ENCODE measurements around the gene RPS6KA4. TPM values are rescaled to one million over a fixed set of nuclear protein-coding genes. Genes with fewer than 3 reads are reported as not detected.

Gene RPS6KA4
- total and polyA plus RNA-seq, 2 of the 13 experiments (the other 11 are each of a cell fraction or from before 2014, with no cell fraction given), result 8.9 to 14.2 TPM

DNA sequence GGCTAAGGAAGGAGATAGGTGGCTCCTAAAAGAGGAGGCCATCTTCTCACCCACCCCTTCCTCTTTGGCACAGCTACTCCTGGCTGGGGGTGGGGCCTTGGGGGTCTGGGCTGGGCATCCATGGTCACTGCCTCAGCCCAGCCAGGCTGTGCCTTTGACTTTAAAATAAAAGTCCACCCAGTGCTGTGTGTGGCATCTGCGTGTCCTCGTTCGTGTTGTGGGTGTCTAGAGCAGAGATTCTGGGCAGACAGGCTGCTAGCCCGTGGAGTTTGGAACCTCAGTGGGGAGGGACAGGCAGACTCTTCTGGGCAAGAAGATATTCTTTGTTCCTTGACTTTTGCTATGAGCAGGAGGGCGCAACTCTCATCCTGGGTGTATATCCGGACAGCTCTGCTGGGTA lies 13.1 kb downstream of the RPS6KA4 start:
- ATAC-seq (no peak), FAIRE-seq (no peak), DNase-seq (ENCODE audit: low spot score) (no peak)
- intact Hi-C loops (cut with micrococcal nuclease; ENCODE audit: unreplicated experiment), result no loop called here
- Histone ChIP-seq H3K9me3 (ENCODE audit: low read length) (no peaks in the 10 kb centered on the region), H2AFZ (ENCODE audit: low read length) (no peak overlapping the region), H3K4me3 (replicated peaks in 1 of 3; ENCODE audit: insufficient read depth in 1 of 3, low read depth in 2 of 3, low read length in 3 of 3) (no peak overlapping the region), H3K27me3 (ENCODE audit: control insufficient read depth in 1 of 2, insufficient read depth in 2 of 2, low read length in 2 of 2) (no peaks in the 10 kb centered on the region; a peak in 1 of 5 replicates), H3K9ac (ENCODE audit: insufficient read depth, low read depth, low read length) (no peak overlapping the region), H3K4me2 (ENCODE audit: low read depth, low read length) (no peak overlapping the region), H3K79me2 (ENCODE audit: insufficient read depth, low read length) (no peaks in the 10 kb centered on the region), H3K4me1 (ENCODE audit: insufficient read depth, low read length) (peaks cover 6% of the 10 kb centered on the region; the same call in 1 of the 2 replicates), H4K20me1 (ENCODE audit: insufficient read depth, low read length) (no peaks in the 10 kb centered on the region), H3K36me3 (replicated peaks in 1 of 2; ENCODE audit: control insufficient read depth in 1 of 2, insufficient read depth in 2 of 2, low read length in 2 of 2) (0 out of 5 replicates have a peak, but pooled peaks cover 0 to 4% of the 10 kb centered on the region in 2 experiments), H3K27ac (ENCODE audit: extremely low read length, insufficient read depth, low read length) (no peak overlapping the region)
- TF ChIP-seq STAG1 (CRISPR knock-in tag; IDR thresholded peaks at IDR 0.05), result no peak
- no peak for TF ChIP-seq IKZF4 (CRISPR knock-in tag; IDR thresholded peaks at IDR 0.05; ENCODE audit: borderline replicate concordance, low read depth, not compliant biosample characterization)
- TF ChIP-seq, protein P1, sequence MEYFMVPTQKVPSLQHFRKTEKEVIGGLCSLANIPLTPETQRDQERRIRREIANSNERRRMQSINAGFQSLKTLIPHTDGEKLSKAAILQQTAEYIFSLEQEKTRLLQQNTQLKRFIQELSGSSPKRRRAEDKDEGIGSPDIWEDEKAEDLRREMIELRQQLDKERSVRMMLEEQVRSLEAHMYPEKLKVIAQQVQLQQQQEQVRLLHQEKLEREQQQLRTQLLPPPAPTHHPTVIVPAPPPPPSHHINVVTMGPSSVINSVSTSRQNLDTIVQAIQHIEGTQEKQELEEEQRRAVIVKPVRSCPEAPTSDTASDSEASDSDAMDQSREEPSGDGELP (IDR thresholded peaks at IDR 0.05; ENCODE audit: borderline replicate concordance, low read depth), result no peak
- TF ChIP-seq, protein P2, sequence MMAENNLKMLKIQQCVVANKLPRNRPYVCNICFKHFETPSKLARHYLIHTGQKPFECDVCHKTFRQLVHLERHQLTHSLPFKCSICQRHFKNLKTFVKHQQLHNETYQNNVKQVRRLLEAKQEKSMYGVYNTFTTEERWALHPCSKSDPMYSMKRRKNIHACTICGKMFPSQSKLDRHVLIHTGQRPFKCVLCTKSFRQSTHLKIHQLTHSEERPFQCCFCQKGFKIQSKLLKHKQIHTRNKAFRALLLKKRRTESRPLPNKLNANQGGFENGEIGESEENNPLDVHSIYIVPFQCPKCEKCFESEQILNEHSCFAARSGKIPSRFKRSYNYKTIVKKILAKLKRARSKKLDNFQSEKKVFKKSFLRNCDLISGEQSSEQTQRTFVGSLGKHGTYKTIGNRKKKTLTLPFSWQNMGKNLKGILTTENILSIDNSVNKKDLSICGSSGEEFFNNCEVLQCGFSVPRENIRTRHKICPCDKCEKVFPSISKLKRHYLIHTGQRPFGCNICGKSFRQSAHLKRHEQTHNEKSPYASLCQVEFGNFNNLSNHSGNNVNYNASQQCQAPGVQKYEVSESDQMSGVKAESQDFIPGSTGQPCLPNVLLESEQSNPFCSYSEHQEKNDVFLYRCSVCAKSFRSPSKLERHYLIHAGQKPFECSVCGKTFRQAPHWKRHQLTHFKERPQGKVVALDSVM (CRISPR knock-in tag; IDR thresholded peaks at IDR 0.05), result no peak
- TF ChIP-seq, protein P3, sequence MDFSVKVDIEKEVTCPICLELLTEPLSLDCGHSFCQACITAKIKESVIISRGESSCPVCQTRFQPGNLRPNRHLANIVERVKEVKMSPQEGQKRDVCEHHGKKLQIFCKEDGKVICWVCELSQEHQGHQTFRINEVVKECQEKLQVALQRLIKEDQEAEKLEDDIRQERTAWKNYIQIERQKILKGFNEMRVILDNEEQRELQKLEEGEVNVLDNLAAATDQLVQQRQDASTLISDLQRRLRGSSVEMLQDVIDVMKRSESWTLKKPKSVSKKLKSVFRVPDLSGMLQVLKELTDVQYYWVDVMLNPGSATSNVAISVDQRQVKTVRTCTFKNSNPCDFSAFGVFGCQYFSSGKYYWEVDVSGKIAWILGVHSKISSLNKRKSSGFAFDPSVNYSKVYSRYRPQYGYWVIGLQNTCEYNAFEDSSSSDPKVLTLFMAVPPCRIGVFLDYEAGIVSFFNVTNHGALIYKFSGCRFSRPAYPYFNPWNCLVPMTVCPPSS (IDR thresholded peaks at IDR 0.05), result no peak
- no peak for TF ChIP-seq CCAR2 (optimal IDR thresholded peaks at IDR 0.05; ENCODE audit: low read depth, low read length)
- no peak for TF ChIP-seq ZBTB42 (CRISPR knock-in tag; IDR thresholded peaks at IDR 0.05)
- no peak for TF ChIP-seq ZNF253 (CRISPR knock-in tag; IDR thresholded peaks at IDR 0.05; ENCODE audit: borderline replicate concordance)
- no peak for TF ChIP-seq ZNF572 (CRISPR knock-in tag; IDR thresholded peaks at IDR 0.05)
- TF ChIP-seq SNRNP70 (IDR thresholded peaks at IDR 0.05; ENCODE audit: low read depth, low read length), result no peak
- TF ChIP-seq MATR3 (CRISPR knock-in tag; IDR thresholded peaks at IDR 0.05), result no peak
- no TSS peak for BruUV-seq (replicated peaks)
- ChIA-PET POLR2A (interaction anchor here (0.7 kb wide), 1 partner anchor 12 kb away, joined by 3 read pairs; no protein-coding TSS in a partner anchor), CTCF (ENCODE audit: low intra/inter-chr PET ratio, low total read pairs) (no interaction called here)
- in situ Hi-C loops (cut with HindIII; ENCODE audit: extremely low pct_ligation_motif_present, low pct_unique_long_range_greater_than_20kb), result no loop called here
- 89% methylated on average over 6 of the region's 6 CpGs for WGBS (ENCODE audit: low lambda C conversion rate)
